ENCODE results near the gene SIN3B.

Gene SIN3B

DNA sequence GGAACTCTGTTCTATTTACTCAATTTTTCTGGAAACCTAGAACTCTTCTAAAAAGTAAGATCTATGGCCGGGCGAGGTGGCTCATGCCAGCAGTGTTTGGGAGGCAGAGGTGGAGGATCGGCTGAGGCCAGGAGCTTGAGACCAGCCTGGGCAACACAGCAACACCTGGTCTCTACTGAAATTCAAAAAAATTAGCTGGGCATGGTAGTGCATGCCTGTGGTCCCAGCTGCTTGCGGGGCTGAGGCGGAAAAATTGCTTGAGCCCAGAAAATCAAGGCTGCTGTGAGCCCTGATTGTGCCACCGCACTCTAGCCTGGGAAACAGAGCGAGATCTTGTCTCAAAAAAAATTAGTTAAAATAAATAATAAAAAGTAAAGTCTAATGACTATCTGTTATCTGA, 88.2 kb downstream of the SIN3B start:
- DNase-seq: no peak

DNA sequence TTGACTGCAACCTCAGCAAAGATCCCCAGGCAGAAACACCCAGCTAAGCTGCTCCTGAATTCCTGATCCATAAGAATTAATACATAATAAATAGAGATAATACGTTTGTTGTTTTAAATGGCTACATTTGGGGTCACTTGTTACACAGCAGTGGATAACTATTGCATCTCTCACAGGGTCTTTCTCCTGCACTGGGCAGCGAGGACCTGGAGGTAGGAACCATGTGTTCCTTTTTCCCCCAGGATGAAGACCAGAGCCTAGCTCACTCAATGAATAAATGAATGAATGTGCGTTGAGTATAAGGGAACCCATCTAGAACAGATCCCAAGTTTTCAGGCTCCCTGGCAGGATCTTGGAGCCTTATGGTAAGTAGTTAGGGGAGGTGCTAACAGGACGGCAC, 90.3 kb downstream of the SIN3B start:
- no peak for DNase-seq

DNA sequence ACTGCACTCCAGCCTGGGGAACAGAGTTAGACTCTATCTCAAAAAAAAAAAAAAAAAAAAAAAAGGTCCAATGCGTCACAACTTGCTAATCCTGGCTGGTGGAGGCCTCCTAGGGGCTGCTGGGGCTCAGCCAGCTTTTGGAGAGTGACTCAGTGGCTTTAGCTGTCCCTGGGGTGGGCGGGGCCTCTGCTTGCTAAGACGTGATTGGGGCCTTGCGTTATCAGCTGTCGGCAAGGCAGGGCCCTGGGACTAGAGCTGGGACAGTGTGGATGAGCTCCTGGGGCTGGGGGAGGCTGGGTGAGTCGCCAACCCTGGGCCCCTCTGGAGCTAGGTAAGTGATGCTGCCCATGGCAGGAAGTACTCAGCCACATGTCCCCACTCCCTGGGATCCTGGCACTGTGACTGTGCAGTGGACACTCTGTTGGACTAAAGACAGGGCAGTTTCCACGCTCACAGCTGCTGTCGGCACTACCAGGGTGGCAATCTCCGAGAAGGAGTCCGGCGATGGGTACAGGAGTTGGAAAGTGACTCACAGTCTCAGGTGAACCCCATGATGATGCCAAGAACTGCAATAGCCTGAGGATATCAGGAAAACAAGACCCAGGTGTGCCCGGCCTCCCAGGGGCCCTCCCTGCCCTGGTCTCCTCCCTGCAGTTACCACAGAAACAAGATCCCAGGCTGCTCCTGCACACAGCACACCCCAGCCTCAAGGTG, 91.8 kb downstream of the SIN3B start:
- DNase-seq: no peak

DNA sequence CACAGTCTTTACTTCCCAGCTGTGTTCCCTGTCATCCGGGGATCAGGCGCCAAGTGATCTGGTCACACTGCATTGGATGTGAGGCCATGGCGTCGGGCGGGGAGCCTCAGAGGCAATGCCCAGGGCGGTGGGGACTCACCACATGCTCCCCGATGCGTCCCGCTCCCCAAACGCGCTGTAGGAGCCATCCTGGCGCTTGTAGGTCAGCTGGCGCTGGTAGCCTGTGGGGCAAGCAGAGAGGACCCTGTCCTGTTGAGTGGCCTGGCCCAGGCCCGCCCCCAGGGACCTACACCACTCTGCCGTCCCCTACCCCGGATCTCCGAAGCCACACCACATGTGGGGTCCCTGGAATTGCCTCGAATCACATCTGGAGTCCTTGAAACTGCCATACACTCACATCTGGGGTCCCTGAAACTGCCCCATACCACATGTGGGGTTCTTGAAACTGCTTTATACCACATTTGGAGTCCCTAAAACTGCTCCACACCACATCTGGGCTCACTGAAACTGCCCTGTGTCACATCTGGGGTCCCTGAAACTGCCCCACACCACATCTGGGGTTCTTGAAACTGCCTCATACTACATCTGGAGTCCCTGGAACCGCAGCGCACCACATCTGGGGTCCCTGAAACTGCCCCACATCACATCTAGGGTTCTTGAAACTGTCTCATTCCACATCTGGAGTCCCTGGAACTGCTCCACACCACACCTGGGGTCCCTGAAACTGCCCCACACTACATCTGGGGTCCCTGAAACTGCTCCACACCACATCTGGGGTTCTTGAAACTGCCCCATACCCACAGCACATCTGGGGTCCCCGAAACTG, 92.8 kb downstream of the SIN3B start:
- DNase-seq: no peak

DNA sequence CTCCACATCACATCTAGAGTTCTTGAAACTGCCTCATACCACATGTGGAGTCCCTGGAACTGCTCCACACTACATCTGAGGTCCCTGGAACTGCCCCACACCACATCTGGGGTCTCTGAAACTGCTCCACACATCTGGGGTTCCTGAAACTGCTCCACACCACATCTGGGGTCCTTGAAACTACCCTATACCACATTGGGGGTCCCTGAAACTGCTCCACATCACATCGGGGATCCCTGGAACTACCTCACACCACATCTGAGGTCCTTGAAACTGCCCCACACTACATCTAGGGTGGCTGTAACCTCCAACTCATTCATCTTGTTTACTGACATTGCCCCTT, 93.4 kb downstream of the SIN3B start:
- DNase-seq: no peak

DNA sequence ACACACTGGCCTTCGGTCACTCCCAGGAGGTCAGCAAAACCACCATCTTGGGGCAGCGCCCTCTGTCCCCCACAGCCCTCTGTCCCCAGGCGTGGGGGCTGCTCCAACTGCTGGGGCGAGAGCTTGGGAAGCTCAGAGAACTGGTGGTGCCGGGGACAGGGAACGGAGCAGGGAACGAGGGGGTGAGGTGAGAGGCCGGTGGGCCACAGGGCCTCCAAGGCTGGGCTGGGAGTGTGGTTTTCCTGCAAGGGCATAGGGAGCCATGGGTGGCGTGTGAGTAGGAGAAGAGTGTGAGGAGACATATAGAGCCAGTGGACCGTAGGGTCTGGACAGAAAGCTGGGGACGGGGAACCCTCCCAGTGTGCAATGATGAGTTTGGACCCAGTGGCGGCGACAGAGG, 93.8 kb downstream of the SIN3B start:
- no peak for DNase-seq

DNA sequence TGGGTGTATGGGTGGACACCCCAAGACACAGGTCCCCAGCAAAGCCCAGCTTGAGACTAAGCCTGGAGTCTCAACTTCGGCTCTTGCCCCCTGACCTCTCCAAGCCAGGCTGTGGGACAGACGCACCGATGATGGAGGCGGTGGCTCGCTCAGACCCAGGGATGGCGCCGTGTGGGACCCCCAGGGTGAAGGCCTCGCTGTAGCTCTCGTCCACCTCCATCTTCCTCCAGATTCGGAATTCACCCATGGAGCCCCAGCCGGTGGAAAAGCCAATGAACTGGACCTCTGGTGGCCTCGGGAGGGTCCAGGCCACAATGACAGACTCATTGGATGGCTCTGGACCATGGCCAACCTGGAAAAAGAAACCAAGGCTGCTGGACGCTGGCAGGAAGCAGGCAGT, 98.7 kb downstream of the SIN3B start:
- DNase-seq: no peak

DNA sequence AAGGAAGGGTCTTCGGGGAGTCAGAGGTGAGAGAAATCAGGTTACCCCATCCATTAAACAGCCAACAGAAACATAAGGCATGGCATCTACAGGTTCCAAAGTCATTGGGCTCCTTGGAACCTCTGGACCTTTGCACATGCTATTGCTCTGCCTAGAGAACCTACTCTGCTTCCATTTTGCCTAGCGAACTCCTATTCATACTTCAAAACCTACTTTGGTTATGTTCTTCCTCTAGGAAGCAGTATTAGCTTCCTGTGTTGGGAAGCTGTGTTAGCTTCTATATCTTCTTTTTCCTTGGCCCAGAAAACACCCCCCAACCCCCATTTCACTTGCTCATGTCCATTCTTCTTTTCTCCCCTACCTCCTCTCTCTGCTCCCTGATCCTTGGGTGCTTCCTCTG, 99.2 kb downstream of the SIN3B start:
- DNase-seq: no peak

DNA sequence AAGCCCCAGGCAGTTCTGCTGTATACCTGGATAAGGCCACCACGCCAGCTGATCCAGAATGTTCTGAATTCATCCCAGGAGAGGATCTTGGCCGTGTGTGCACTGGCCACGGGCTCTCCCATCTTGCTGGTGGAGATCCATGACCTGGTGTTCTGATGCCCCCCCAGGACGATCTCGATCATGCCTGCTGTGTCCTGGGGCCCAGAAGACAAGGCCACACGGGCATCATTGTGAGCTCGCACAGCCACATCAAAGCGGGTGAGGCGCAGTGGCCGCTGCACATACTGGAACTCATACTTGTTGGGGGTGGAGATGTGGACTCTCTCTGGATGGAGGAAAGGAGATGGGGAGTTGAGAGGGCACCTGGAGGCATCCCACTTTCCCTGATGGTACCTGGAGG, 99.7 kb downstream of the SIN3B start:
- no peak for DNase-seq
